IPS-18a (cell line): ENCODE results near the gene LAMB3.

ENCODE experiments used
- H3K27ac ChIP-seq: one replicate; pipeline ENCODE4 v1.5.1; 2013; ENCODE audit warnings: low read length
- H3K27me3 ChIP-seq: one replicate; pipeline ENCODE4 v1.6.1; 2013; ENCODE audit warnings: mild to moderate bottlenecking, low read length; ENCODE audit not compliant: control insufficient read depth, insufficient read depth
- H3K36me3 ChIP-seq: one replicate; pipeline ENCODE4 v1.6.1; 2013; ENCODE audit warnings: low read depth, low read length; ENCODE audit not compliant: control insufficient read depth
- H3K4me1 ChIP-seq: one replicate; pipeline ENCODE4 v1.6.1; 2013; ENCODE audit warnings: low read depth, low read length; ENCODE audit not compliant: control insufficient read depth
- H3K4me3 ChIP-seq: one replicate; pipeline ENCODE4 v1.5.1; 2013; ENCODE audit warnings: low read length
- H3K9ac ChIP-seq: one replicate; pipeline ENCODE4 v1.6.1; 2013; ENCODE audit warnings: mild to moderate bottlenecking, low read length, moderate library complexity
- H3K9me3 ChIP-seq: one replicate; pipeline ENCODE4 v1.6.1; 2013; ENCODE audit warnings: low read depth, low read length; ENCODE audit not compliant: control insufficient read depth

LAMB3 gene

DNA sequence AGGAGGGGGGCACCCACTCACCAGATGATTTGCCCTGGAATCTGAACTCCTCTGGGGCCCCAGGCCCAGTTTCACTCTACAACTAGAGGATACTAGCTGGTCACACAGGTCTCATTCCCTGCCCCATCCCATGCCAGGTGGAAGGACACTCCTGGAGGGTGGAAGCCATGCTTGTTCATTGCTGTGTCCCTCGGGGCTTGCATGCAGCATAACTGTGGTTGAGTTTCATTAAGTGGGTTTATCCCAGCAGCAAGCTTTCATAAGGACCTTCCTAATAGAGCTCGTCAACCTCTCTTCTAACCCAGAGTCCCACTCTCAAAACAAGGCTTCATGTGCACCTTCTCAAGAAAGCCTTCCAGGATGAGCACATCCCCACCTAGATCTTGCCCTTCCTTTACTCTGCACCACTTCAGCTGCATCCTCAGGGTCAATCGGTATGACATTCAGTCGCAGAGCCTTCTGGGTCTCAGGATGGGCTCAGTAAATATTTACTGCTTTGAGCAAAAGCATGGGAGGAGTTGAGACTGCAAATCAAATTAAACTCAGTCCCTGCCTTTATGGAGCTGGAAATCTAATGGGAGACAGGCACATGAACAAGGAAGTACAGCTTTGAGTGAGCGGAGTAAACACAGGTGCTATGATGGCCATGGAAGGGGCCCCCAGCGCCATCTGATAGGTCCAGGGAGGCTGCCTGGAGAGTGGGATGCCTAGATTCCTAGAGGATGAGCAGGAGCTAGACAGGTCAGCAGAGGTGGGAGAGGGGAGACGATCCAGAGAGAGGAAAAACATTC, 32.3 kb downstream of the LAMB3 start:
- H3K36me3 ChIP-seq, result no peaks in the 10 kb centered on the region
- H3K4me1 ChIP-seq, result no peaks in the 10 kb centered on the region

DNA sequence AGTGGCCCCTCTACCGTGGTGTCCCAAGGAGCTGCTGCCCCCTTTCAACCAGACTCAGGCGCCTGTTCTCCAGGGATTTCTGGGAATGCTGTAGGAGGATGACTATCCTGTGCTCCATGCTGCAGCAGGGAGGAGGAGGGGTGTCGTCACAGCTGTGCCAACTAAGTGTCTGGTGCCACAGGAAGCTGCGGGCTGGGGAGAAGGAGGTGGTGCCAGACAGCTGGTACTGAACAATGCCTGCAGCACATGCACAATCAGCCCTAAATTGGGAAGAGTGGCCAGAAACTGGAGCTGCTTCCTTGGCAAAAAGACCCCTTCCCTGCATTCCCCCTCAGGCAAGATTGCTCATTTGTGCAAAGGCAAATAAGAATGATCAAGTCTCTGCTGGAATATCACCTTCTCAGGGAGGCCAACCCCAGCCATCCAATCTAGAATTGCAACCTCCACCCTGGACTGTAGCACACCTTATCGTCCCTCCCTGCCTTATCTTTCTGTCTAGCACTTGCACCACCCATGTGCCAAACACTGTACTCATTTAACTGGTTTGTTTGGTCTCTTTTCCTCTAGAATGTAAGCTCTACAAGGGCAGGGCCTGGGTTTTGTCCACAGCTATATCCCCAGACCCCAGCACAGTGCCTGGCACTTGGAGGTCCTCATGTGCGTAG, 33.3 kb downstream of the LAMB3 start:
- Histone ChIP-seq H3K4me3 (no peak overlapping the region), H3K27me3 (no peaks in the 10 kb centered on the region), H3K36me3 (no peaks in the 10 kb centered on the region), H3K9ac (no peak overlapping the region), H3K9me3 (no peaks in the 10 kb centered on the region), H3K27ac (no peak overlapping the region), H3K4me1 (no peaks in the 10 kb centered on the region)

More for the DNA sequence above, 32.3 kb downstream of the LAMB3 start:
- H3K4me3 ChIP-seq, result no peak overlapping the region
- no peaks in the 10 kb centered on the region for H3K27me3 ChIP-seq
- no peaks in the 10 kb centered on the region for H3K9me3 ChIP-seq
- H3K9ac ChIP-seq, result no peak overlapping the region
- no peak overlapping the region for H3K27ac ChIP-seq

GRCh38 chr1:209618291-209618690, 33.9 kb downstream of the LAMB3 start:
- Histone ChIP-seq H3K9ac (no peak overlapping the region), H3K9me3 (no peaks in the 10 kb centered on the region), H3K27me3 (no peaks in the 10 kb centered on the region), H3K36me3 (no peaks in the 10 kb centered on the region), H3K4me3 (no peak overlapping the region), H3K4me1 (no peaks in the 10 kb centered on the region), H3K27ac (no peak overlapping the region)

GRCh38 chr1:209617755-209618154, 34.5 kb downstream of the LAMB3 start:
- Histone ChIP-seq H3K9me3 (no peaks in the 10 kb centered on the region), H3K27ac (no peak overlapping the region), H3K4me1 (no peaks in the 10 kb centered on the region), H3K36me3 (no peaks in the 10 kb centered on the region), H3K9ac (no peak overlapping the region), H3K27me3 (no peaks in the 10 kb centered on the region), H3K4me3 (no peak overlapping the region)

- Histone ChIP-seq H3K4me1 (no peaks in the 10 kb centered on the region), H3K4me3 (no peak overlapping the region), H3K27me3 (no peaks in the 10 kb centered on the region), H3K27ac (no peak overlapping the region), H3K36me3 (no peaks in the 10 kb centered on the region), H3K9ac (no peak overlapping the region), H3K9me3 (no peaks in the 10 kb centered on the region)
Measured at GRCh38 chr1:209617047-209617673, 35.1 kb downstream of the LAMB3 start.

DNA sequence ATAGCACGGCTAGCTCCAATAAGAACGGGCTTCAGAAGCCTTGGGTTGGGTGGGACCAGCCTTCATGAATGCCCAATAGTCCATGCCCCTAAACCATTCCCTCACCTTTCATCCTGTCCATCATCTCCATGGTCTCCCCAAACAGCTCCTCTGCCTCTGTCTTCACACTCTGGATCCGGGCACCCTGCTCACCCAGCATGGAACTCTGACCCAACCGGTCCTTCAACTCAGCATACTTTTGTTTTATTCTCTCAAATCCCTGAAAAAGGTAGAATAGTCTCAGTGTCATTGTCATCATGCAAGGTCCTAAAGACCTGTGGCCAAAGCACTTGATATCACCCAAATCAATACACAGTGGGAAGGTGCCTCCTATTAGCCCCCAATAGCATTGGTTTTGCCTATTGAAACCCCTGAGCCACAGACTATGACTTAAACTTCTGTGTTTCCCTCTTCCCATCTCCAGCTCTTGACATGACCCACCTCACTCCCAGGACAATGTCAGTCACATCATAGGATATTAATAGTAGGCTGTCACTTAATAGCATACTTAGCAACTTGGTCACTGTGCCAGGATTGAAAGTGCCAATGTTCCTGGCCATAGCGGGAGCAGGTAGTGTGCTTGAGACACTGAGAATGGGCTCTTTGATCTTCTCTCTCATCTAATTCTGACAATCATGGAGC, 35.7 kb downstream of the LAMB3 start:
- no peaks in the 10 kb centered on the region for H3K36me3 ChIP-seq

DNA sequence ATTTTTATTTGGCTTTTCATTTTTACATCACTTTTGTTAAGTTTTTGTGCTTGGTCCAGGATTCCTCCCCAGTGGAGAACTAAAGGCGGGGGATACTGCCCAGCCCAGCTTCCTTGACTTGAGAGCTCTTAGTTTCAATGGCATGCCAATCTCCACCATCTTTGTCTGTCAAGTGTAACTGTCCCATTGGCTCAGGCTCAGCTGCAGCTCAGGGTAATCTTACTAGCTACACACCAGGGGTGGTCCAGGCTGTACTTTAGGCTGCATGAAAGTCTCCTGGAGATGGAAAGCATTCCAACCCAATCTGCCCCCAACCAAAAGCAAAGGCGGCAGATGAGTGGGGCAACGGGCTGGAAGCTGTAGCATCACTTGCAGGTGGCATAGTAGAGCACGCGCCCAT, 37.3 kb downstream of the LAMB3 start:
- Histone ChIP-seq H3K9ac (no peak overlapping the region), H3K27ac (no peak overlapping the region), H3K36me3 (no peaks in the 10 kb centered on the region), H3K27me3 (no peaks in the 10 kb centered on the region), H3K9me3 (no peaks in the 10 kb centered on the region), H3K4me3 (no peak overlapping the region), H3K4me1 (no peaks in the 10 kb centered on the region)

More for the DNA sequence above, 35.7 kb downstream of the LAMB3 start:
- Histone ChIP-seq H3K27ac (no peak overlapping the region), H3K9ac (no peak overlapping the region), H3K9me3 (no peaks in the 10 kb centered on the region), H3K4me3 (no peak overlapping the region), H3K27me3 (no peaks in the 10 kb centered on the region), H3K4me1 (no peaks in the 10 kb centered on the region)

GRCh38 chr1:209614151-209614420, 38.1 kb downstream of the LAMB3 start:
- H3K4me1 ChIP-seq, result no peaks in the 10 kb centered on the region
- H3K27me3 ChIP-seq, result no peaks in the 10 kb centered on the region
- H3K27ac ChIP-seq, result no peak overlapping the region
- no peak overlapping the region for H3K4me3 ChIP-seq
- H3K9ac ChIP-seq, result no peak overlapping the region
- H3K36me3 ChIP-seq, result no peaks in the 10 kb centered on the region
- no peaks in the 10 kb centered on the region for H3K9me3 ChIP-seq

- no peaks in the 10 kb centered on the region for H3K9me3 ChIP-seq
- no peaks in the 10 kb centered on the region for H3K27me3 ChIP-seq
- no peak overlapping the region for H3K4me3 ChIP-seq
- no peaks in the 10 kb centered on the region for H3K4me1 ChIP-seq
- no peaks in the 10 kb centered on the region for H3K36me3 ChIP-seq
- H3K9ac ChIP-seq, result no peak overlapping the region
- H3K27ac ChIP-seq, result no peak overlapping the region
Measured at GRCh38 chr1:209613400-209614150, 38.6 kb downstream of the LAMB3 start.

GRCh38 chr1:209612646-209613399, 39.4 kb downstream of the LAMB3 start:
- no peaks in the 10 kb centered on the region for H3K4me1 ChIP-seq
- H3K27me3 ChIP-seq, result no peaks in the 10 kb centered on the region
- H3K9me3 ChIP-seq, result no peaks in the 10 kb centered on the region
- no peak overlapping the region for H3K27ac ChIP-seq
- no peak overlapping the region for H3K9ac ChIP-seq
- no peak overlapping the region for H3K4me3 ChIP-seq
- H3K36me3 ChIP-seq, result no peaks in the 10 kb centered on the region
